ENCODE data around the gene DBNDD1.

DBNDD1 gene

DNA sequence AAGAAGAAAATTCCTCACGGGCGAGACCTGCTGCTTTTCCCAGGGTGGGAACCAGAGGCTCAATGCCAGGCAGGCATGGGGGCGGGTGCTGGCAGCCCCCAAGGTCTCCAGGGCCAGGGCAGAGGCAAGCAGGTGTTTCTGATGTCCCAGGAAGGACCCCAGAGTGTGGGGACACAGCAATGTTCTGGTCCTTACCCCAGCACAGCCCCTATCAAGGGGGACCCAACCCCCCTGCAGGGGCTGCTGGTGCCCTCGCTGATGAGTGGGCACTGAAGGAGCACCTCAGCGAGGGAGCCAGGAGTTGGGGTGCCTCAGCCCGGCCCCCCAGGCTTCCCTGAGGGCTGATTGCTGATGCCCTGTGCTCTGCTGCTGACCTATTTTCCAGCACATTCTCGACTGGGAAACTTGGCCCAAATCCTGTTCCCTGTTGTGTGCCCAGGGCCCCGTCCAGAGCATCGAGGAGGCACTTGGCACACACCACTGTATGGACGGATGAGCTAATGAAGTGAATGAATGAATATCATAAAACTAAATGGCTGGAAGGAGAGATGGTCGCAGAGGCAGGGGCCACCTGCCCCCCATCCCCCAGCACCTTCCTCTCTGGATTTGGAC lies 2.8 kb downstream of the DBNDD1 start:
- TF ChIP-seq YY1 (IDR thresholded peaks at IDR 0.05; ENCODE audit: low read depth) (no peak), CEBPB (IDR thresholded peaks at IDR 0.05) (no peak), TAF1 (IDR thresholded peaks at IDR 0.05; ENCODE audit: low read depth) (no peak), CREB1 (IDR thresholded peaks at IDR 0.05; ENCODE audit: low read depth) (no peak), ZBTB7A (IDR thresholded peaks at IDR 0.05; ENCODE audit: low read depth) (no peak), TEAD4 (IDR thresholded peaks at IDR 0.05) (no peak), FOXM1 (IDR thresholded peaks at IDR 0.05; ENCODE audit: borderline replicate concordance, low read depth) (no peak), EP300 (IDR thresholded peaks at IDR 0.05; ENCODE audit: borderline replicate concordance) (no peak)

DNA sequence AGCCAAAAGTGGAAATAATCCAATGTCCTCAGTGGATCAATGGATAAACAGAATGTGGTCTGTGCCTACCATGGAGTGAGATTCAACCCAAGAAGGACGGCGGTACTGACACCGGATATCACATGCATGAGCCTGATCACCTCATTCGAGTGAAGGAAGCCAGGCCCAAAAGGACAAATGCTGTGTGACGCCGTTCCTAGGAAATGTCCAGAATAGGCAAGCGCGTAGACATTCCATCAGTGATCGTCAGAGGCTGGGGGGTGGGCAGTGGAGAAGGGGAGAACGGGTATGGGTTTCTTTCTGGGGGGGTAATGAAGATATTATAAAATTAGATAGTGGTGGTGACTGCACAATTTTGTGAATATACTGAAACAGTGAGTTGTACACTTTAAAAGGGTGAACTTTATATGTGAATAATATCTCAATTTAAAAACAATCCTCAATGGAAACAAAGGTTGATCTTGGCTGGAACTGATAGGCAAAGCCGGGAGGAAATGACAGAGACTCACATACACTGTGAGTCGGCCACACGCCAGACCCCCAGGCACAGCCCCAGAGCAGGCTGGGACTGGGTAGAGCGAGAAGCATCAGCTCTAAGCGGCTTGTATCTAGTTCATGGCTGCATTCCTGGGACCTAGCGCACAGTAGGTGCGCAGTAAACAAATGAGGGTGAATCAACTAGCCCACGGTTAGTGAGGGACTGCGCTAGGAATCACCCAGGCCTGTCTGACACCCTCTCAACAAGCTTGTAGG lies 3.5 kb downstream of the DBNDD1 start:
- TF ChIP-seq USF1 (IDR thresholded peaks at IDR 0.05) (no peak), NFIC (IDR thresholded peaks at IDR 0.05) (no peak)

- TF ChIP-seq TEAD4 (IDR thresholded peaks at IDR 0.05) (no peak), ZBTB7A (IDR thresholded peaks at IDR 0.05; ENCODE audit: low read depth) (no peak), MAX (IDR thresholded peaks at IDR 0.05) (no peak), EGR1 (IDR thresholded peaks at IDR 0.05) (no peak), FOXM1 (IDR thresholded peaks at IDR 0.05; ENCODE audit: borderline replicate concordance, low read depth) (no peak), NFIC (IDR thresholded peaks at IDR 0.05) (no peak), TCF12 (IDR thresholded peaks at IDR 0.05; ENCODE audit: low read depth) (no peak), YY1 (IDR thresholded peaks at IDR 0.05; ENCODE audit: low read depth) (no peak), EP300 (IDR thresholded peaks at IDR 0.05; ENCODE audit: borderline replicate concordance) (no peak), CEBPB (IDR thresholded peaks at IDR 0.05) (no peak), USF1 (IDR thresholded peaks at IDR 0.05) (no peak), RAD21 (IDR thresholded peaks at IDR 0.05; ENCODE audit: low read depth) (no peak), TAF1 (IDR thresholded peaks at IDR 0.05; ENCODE audit: low read depth) (no peak), CREB1 (IDR thresholded peaks at IDR 0.05; ENCODE audit: low read depth) (no peak), REST (IDR thresholded peaks at IDR 0.05; ENCODE audit: low read depth) (no peak)
These were observed 6.1 kb downstream of the DBNDD1 start for GRCh38 chr16:90012991-90013745.

GRCh38 chr16:90011908-90012501 lies 7.3 kb downstream of the DBNDD1 start:
- TF ChIP-seq RAD21 (IDR thresholded peaks at IDR 0.05; ENCODE audit: low read depth) (no peak), CREB1 (IDR thresholded peaks at IDR 0.05; ENCODE audit: low read depth) (no peak), MAX (IDR thresholded peaks at IDR 0.05) (no peak), TAF1 (IDR thresholded peaks at IDR 0.05; ENCODE audit: low read depth) (no peak), REST (IDR thresholded peaks at IDR 0.05; ENCODE audit: low read depth) (no peak), TCF12 (IDR thresholded peaks at IDR 0.05; ENCODE audit: low read depth) (no peak), NFIC (IDR thresholded peaks at IDR 0.05) (no peak), TEAD4 (IDR thresholded peaks at IDR 0.05) (no peak), YY1 (IDR thresholded peaks at IDR 0.05; ENCODE audit: low read depth) (no peak), EGR1 (IDR thresholded peaks at IDR 0.05) (no peak), ZBTB7A (IDR thresholded peaks at IDR 0.05; ENCODE audit: low read depth) (no peak), EP300 (IDR thresholded peaks at IDR 0.05; ENCODE audit: borderline replicate concordance) (no peak), FOXM1 (IDR thresholded peaks at IDR 0.05; ENCODE audit: borderline replicate concordance, low read depth) (no peak), CEBPB (IDR thresholded peaks at IDR 0.05) (no peak), USF1 (IDR thresholded peaks at IDR 0.05) (no peak)

Measured in Ishikawa (cell line).